Right atrium auricular region (tissue), 2 donors: ENCODE measurements around the gene RYR3. TPM values are rescaled to one million over a fixed set of nuclear protein-coding genes. Genes with fewer than 3 reads are reported as not detected.

Experiments
- DNase-seq: peaks from one replicate; pipeline ENCODE4 v3.0.0-alpha.2; 2019; ENCODE audit warnings: low spot score
- H3K27ac ChIP-seq, 2 donors: fragments of 200-600 bp; sonication (generic); 1 replicate in 1 of 2; 2 replicates in 1 of 2; pipeline ENCODE4 v1.5.1; 2016 to 2019
- H3K27me3 ChIP-seq, 2 donors: fragments of 200-600 bp; sonication (generic); one replicate each; pipeline versions ENCODE4 v1.5.1 to v1.6.0; 2017 to 2019
- H3K36me3 ChIP-seq: fragments of 200-600 bp; sonication (generic); one replicate; pipeline ENCODE4 v1.5.1; 2016
- H3K4me1 ChIP-seq, 2 donors: fragments of 200-600 bp; sonication (generic); one replicate each; pipeline versions ENCODE4 v1.5.1 to v1.6.0; 2017 to 2019
- H3K4me3 ChIP-seq, 2 donors: fragments of 200-600 bp; sonication (generic); 1 replicate in 1 of 2; 2 replicates in 1 of 2; pipeline ENCODE4 v1.5.1; 2017 to 2019; ENCODE audit warnings: mild to moderate bottlenecking in 1 of 2, moderate library complexity in 1 of 2
- H3K9me3 ChIP-seq, 2 donors: fragments of 200-600 bp; sonication (generic); one replicate each; pipeline ENCODE4 v1.5.1; 2019
- total RNA-seq, 2 donors: library from RNA; depleted of rRNA; stranded (reverse); fragments of >200 nt; gene quantifications; one replicate each; pipeline ENCODE4 v1.1.0, GENCODE V29; 2016
- TF ChIP-seq, protein P1 (sequence below), 2 donors: fragments of 200-600 bp; sonication (generic); IDR thresholded peaks; one replicate each; pipeline ENCODE4 v1.5.1; 2019; ENCODE audit warnings: antibody characterized with exemption in 2 of 2

Gene RYR3
- total RNA-seq, 2 donors from 2014 or later = 0.08 to 0.11 TPM

DNA sequence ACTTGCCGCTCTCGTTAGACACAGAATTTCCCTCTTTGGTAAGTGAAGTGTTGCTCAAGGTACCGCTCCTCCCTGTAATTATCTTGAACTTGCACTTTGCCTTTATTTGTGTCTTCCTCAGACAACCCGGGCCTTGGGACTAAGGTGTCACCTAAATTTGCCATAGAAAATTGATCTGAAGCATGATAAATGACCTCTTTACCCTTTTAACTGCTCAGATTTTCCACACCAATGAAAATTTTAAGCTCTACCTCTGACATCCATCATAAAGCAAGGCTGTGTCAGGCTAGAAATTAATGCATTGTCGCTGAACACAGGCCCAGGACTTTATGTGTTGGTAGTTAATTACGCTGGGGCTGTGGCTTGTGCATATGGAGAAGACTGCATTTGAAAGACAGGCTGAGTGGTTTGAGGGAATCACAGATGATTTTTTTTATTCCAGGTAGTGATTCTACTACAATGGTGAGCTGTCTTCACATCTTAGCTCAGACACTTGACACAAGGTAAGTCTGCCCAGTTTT lies 458.0 kb downstream of the RYR3 start:
- TF ChIP-seq, protein P1, sequence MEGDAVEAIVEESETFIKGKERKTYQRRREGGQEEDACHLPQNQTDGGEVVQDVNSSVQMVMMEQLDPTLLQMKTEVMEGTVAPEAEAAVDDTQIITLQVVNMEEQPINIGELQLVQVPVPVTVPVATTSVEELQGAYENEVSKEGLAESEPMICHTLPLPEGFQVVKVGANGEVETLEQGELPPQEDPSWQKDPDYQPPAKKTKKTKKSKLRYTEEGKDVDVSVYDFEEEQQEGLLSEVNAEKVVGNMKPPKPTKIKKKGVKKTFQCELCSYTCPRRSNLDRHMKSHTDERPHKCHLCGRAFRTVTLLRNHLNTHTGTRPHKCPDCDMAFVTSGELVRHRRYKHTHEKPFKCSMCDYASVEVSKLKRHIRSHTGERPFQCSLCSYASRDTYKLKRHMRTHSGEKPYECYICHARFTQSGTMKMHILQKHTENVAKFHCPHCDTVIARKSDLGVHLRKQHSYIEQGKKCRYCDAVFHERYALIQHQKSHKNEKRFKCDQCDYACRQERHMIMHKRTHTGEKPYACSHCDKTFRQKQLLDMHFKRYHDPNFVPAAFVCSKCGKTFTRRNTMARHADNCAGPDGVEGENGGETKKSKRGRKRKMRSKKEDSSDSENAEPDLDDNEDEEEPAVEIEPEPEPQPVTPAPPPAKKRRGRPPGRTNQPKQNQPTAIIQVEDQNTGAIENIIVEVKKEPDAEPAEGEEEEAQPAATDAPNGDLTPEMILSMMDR (IDR thresholded peaks at IDR 0.05) = no peak
- Histone ChIP-seq H3K4me1 (no peaks in the 10 kb centered on the region), H3K27me3 (no peaks in the 10 kb centered on the region), H3K36me3 (no peaks in the 10 kb centered on the region), H3K4me3 (no peak overlapping the region), H3K9me3 (no peaks in the 10 kb centered on the region), H3K27ac (no peak overlapping the region)
- no peak for DNase-seq

DNA sequence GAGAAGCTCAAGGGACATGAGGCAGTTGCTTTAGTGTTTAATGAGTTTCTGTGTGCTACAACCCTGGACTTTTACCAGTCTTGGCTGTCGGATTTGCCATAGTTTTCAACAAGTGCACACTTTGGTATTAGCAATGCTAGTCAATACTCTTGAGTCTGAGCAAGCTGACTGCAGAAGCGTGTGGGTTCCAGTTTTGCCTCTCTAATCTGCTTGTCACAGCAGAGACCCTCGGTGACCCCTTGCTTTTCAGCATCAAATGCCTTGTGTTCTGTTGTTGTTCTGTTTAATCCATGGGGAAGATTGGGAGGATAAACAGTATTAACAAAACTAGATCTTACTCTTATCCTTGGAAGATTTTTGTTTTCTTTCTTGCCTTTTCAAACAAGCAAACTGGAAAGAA lies 463.2 kb downstream of the RYR3 start:
- Histone ChIP-seq H3K27me3 (no peaks in the 10 kb centered on the region), H3K4me3 (no peak overlapping the region), H3K4me1 (no peaks in the 10 kb centered on the region), H3K27ac (no peak overlapping the region), H3K36me3 (no peaks in the 10 kb centered on the region), H3K9me3 (no peaks in the 10 kb centered on the region)
- DNase-seq = no peak
- TF ChIP-seq, protein P1 (IDR thresholded peaks at IDR 0.05) = no peak

DNA sequence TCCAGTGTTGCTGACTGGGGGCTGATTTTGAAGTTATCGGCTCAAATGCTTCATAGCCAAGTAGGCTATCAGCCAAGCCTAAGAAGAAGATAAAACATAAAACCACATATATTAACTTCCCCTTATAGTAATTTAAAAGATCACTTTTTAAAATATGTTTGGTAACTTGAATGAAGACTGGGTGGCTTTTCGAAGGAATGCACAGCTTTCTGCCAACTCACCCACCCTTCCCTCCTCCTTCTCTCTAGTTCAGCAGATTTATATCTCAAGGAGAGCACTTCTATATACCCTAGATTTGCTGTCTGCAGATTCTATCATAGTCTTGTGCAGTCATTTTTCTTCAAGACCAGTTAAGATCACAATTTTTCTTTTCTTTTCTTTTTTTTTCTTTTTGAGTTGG lies 468.1 kb downstream of the RYR3 start:
- no peak overlapping the region for H3K27ac ChIP-seq
- H3K9me3 ChIP-seq = no peaks in the 10 kb centered on the region
- H3K27me3 ChIP-seq = no peaks in the 10 kb centered on the region
- DNase-seq = no peak
- TF ChIP-seq, protein P1 (IDR thresholded peaks at IDR 0.05) = no peak
- no peak overlapping the region for H3K4me3 ChIP-seq
- H3K4me1 ChIP-seq = no peaks in the 10 kb centered on the region
- no peaks in the 10 kb centered on the region for H3K36me3 ChIP-seq

DNA sequence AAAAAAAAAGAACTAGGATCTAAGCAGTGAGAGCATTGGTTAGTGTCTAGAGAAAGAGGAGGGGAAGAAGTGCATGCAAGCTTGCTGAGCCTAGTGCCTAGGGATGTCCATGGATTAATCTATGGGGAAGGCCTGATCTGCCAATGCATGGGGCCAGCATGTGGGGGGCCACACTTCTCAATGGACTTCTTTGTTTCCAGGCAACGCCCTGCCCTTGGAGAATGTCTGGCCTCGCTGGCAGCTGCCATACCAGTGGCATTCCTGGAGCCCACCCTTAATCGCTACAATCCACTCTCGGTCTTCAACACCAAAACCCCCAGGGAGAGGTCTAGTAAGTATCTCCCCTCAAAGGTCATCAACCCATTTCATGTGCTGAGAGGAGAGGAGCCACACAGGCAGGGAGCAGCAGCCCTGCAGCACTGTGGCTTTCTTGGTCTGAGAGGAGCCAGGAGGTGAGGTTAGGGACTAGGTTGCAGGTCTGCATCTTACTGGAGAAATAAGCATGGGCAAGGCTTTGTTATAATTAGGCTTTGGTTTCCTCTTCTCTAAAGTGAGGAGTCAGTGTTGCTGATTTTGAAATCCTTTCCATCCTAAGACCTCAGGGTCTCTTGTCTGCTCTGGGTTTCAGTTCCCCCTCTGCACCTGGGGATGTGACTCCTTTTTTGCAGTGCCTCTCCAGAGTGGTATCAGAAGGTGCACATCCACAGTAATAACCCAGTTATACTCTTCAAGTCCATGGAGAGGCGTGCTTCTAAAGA lies 469.4 kb downstream of the RYR3 start:
- Histone ChIP-seq H3K27me3 (no peaks in the 10 kb centered on the region), H3K4me3 (no peak overlapping the region), H3K9me3 (no peaks in the 10 kb centered on the region), H3K4me1 (no peaks in the 10 kb centered on the region), H3K27ac (no peak overlapping the region), H3K36me3 (no peaks in the 10 kb centered on the region)
- TF ChIP-seq, protein P1 (IDR thresholded peaks at IDR 0.05) = no peak
- DNase-seq = no peak

DNA sequence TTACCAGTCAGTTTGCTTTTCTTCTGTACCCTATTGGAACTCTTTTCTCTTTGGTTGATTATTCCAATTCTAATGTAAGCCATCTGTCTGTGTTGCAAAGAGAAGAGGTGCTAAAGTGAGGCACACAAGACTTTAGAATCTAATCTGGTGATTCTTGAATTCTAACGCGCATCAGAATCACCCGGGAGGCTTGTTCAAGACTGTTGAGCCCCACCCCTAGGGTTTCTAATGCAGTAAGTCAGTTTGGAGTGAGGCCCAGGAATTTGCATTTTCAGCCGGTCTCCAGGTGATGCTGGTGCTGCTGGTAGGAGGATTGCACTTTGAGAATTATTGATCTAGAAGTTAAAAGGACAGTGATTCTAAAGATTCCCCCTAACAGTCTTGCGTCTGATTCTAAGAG lies 472.2 kb downstream of the RYR3 start:
- TF ChIP-seq, protein P1 (IDR thresholded peaks at IDR 0.05) = no peak
- Histone ChIP-seq H3K36me3 (no peaks in the 10 kb centered on the region), H3K4me1 (no peaks in the 10 kb centered on the region), H3K27me3 (no peaks in the 10 kb centered on the region), H3K9me3 (no peaks in the 10 kb centered on the region), H3K27ac (no peak overlapping the region), H3K4me3 (no peak overlapping the region)
- DNase-seq = no peak

DNA sequence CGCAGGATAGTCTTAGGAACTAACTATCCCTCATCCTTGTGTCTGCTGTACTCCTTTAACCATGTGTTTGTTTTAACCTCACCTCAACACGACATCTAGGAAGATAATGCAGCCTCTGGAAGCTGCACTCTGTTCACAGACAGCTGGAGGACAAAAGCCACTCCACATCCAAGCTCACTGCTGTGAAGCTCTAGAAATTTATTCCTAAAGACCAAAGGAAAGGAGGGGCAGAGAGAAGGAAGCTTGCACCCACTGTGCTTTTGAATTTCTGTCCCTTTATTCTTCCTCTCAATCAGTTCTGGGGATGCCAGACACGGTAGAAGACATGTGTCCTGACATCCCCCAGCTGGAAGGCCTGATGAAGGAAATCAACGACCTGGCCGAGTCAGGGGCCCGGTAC lies 474.6 kb downstream of the RYR3 start:
- H3K27me3 ChIP-seq = no peaks in the 10 kb centered on the region
- no peak overlapping the region for H3K4me3 ChIP-seq
- H3K9me3 ChIP-seq = no peaks in the 10 kb centered on the region
- no peaks in the 10 kb centered on the region for H3K36me3 ChIP-seq
- no peak overlapping the region for H3K27ac ChIP-seq
- TF ChIP-seq, protein P1 (IDR thresholded peaks at IDR 0.05) = no peak
- no peak for DNase-seq
- no peaks in the 10 kb centered on the region for H3K4me1 ChIP-seq
